Activated CD8-positive, alpha-beta T cell treated with anti-CD3 and anti-CD28 coated beads, Interleukin-2, amount 10 ng/mL, durations not matched to agents 7 days and 5 days (primary cell): ENCODE measurements around the gene ACBD3. TPM values are rescaled to one million over a fixed set of nuclear protein-coding genes. Genes with fewer than 3 reads are reported as not detected.
"Not testable (repeated sequence)": the region's sequence is repeated elsewhere in the genome, so short reads cannot be mapped to it uniquely, and the experiment has no call there.

Experiments used
- ATAC-seq: fragments of 150-1000 bp; cut with Tn5 transposase; one replicate; pipeline ENCODE4 v1.10.0; 2021; ENCODE audit warnings: moderate library complexity
- CTCF ChIA-PET: fragments of 350-600 bp; sonication (Branson Sonifier 250); formaldehyde crosslinking; loops from one replicate; lab custom pipeline; 2021; ENCODE audit warnings: antibody characterized with exemption; lab: Charles Lee
- POLR2A ChIA-PET: fragments of 350-600 bp; sonication (Branson Sonifier 250); formaldehyde crosslinking; loops from one replicate; lab custom pipeline; 2021; ENCODE audit warnings: antibody characterized with exemption; lab: Charles Lee
- DNase-seq: peaks from one replicate; pipeline ENCODE4 v3.0.0-alpha.2; 2020
- H3K27ac Mint-ChIP-seq: one replicate; pipeline ENCODE4 v1.8.0; 2021; ENCODE audit warnings: mild to moderate bottlenecking, mixed read lengths
- H3K27me3 Mint-ChIP-seq: one replicate; pipeline ENCODE4 v1.8.0; 2021; ENCODE audit warnings: low read depth, mixed read lengths
- H3K36me3 Mint-ChIP-seq: one replicate; pipeline ENCODE4 v1.8.0; 2021; ENCODE audit warnings: low read depth, mixed read lengths
- H3K4me1 Mint-ChIP-seq: one replicate; pipeline ENCODE4 v1.8.0; 2021; ENCODE audit warnings: low read depth, mixed read lengths
- H3K4me3 Mint-ChIP-seq: one replicate; pipeline ENCODE4 v1.8.0; 2021; ENCODE audit warnings: mild to moderate bottlenecking, mixed read lengths
- H3K9me3 Mint-ChIP-seq: one replicate; pipeline ENCODE4 v1.8.0; 2022; ENCODE audit warnings: mixed read lengths; ENCODE audit not compliant: insufficient read depth
- total RNA-seq, 2 experiments: library from RNA; stranded (reverse); gene quantifications; one replicate each; pipeline ENCODE4 v1.2.3, GENCODE V29; 2021

ACBD3 gene
- total RNA-seq, 2 experiments from 2014 or later, result 19.9 to 20.0 TPM

DNA sequence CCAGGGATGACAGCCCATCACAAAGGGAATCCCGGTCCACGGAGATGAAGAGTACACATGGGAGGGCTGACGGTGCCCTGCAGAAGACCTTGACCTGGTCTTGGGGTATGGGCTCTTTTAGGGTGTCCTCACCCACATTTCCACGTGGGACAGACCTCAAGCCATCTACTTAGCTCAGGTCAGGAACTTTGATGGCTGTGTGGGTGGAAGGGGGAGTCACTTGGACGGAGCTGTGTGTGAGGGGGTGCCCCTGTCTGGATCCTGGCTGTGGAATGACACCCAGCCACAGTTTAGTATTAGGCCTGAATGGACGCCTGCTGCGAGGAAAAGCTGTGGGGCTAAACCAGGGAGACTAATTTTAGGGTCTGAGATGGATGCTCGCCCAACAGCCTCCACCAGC is 26.0 kb upstream of the ACBD3 start:
- no peaks in the 10 kb centered on the region for H3K4me1 Mint-ChIP-seq
- H3K9me3 Mint-ChIP-seq, result no peaks in the 10 kb centered on the region
- H3K36me3 Mint-ChIP-seq, result no peaks in the 10 kb centered on the region
- H3K27me3 Mint-ChIP-seq, result peaks cover 4% of the 10 kb centered on the region
- no peak overlapping the region for H3K4me3 Mint-ChIP-seq
- ATAC-seq, result no peak
- POLR2A ChIA-PET, result no interaction called here
- CTCF ChIA-PET, result no interaction called here
- DNase-seq, result no peak
- H3K27ac Mint-ChIP-seq, result no peak overlapping the region

DNA sequence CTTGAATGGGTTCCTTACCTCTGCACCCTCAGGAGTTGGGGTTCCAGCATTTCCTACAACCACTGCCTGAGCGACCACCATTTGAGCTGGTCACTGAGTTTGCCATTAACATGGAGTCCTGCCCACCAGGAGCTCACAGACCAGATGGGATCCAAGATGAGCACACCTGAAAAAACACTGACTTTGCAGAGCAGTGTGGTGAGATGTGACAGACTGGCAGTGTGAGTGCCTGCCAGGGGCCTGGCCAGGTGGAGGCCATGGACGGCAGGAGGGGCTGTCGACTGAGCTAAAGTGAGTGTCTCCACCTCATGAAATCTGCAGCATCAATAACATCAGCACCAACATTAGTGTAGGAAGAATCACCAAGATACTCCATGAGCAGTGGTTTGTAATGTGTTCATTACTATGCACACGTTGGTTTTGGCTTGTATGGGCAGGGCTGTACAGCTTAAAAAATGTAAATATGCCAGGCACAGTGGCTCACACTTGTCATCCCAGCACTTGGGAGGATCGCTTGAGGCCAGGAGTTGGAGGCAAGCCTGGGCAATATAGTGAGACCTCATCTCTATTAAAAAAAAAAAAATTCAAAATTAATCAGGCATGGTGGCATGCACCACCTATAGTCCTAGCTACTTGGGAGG is 24.8 kb upstream of the ACBD3 start:
- ATAC-seq, result no peak
- CTCF ChIA-PET, result interaction anchor here (0.9 to 1.4 kb wide), 4 partner anchors 12 to 122 kb away, joined by 4 to 9 read pairs (median 4); no protein-coding TSS in a partner anchor
- no peaks in the 10 kb centered on the region for H3K4me1 Mint-ChIP-seq
- H3K4me3 Mint-ChIP-seq, result no peak overlapping the region
- H3K9me3 Mint-ChIP-seq, result no peaks in the 10 kb centered on the region
- H3K27me3 Mint-ChIP-seq, result peaks cover 4% of the 10 kb centered on the region
- no peak for DNase-seq
- H3K36me3 Mint-ChIP-seq, result no peaks in the 10 kb centered on the region
- POLR2A ChIA-PET, result no interaction called here
- H3K27ac Mint-ChIP-seq, result no peak overlapping the region

DNA sequence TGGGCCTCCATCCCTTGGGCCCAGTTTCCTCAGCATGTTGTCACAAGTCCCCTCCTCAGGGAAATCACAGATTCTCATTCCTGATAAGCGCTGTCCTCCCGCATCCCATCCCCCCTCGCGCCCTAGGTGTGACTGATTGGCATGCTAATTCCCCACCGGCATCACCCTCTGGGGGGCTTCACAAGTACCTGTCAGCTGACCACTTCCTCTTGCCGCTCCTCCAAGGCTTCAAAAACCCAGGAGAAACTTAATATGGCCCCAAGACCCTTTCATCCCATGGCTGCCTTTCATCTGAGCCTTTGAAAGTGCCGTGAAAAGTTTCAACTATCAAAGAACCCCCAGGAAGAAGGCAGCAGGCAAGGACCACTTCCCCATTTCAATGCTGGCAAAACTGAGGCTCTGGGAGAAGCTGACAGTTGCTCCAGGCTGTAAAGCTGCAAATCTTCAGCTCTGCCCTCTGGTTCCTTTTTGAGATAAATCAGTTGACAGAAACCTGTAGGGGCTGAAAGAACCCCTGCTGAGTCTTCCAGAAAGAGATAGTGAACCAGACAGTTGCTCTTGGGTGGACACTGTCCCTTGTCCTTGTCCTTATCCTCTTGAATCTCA is 24.1 kb upstream of the ACBD3 start:
- ChIA-PET POLR2A (no interaction called here), CTCF (interaction anchor here (1.1 to 1.4 kb wide), 4 partner anchors 12 to 122 kb away, joined by 4 to 9 read pairs (median 4); no protein-coding TSS in a partner anchor)
- Mint-ChIP-seq H3K9me3 (no peaks in the 10 kb centered on the region), H3K4me3 (no peak overlapping the region), H3K4me1 (no peaks in the 10 kb centered on the region), H3K36me3 (no peaks in the 10 kb centered on the region), H3K27ac (no peak overlapping the region), H3K27me3 (no peaks in the 10 kb centered on the region)
- no peak for ATAC-seq
- DNase-seq, result no peak

DNA sequence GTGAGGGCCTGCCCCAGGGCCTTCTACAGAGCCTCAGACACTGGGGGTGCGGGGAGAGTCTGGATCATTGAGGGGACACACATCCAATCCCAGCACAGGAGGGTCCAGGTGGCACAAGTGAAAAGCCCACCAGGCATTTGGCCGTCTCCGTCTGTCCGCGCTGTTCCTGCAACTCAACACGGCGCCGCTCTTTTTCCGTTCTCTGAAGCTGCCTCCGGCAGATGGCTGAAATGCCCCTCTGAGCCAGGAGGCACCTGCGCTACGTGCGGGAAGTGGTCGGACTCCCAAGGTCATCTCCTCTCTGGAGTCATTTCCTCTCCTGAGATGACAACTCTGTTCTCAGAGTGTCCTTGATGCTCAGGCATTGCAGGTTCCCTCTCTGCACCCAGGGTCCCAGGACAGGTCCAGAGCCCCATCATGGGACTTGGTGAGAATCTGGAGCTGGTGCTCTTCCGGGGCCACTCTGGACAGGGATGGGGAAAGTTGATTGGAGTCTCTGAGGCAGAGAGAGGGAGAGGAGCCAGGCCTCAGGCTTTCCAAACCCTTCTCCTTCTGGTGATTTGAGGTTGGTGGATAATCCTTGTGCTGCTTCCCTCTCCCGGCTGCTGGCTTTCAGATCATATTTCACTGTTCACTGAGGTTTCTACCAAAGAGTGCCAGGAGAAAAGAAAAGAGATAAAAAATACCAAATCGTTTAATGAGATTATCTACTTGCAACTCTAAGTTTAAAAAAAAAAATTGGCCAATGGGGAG is 22.9 kb upstream of the ACBD3 start:
- ATAC-seq (no peak), DNase-seq (no peak)
- H3K27ac Mint-ChIP-seq, result no peak overlapping the region
- ChIA-PET POLR2A (no interaction called here), CTCF (interaction anchor here (1.1 kb wide), 1 partner anchor 11 kb away, joined by 4 read pairs; no protein-coding TSS in a partner anchor)
- no peak overlapping the region for H3K4me3 Mint-ChIP-seq
- H3K27me3 Mint-ChIP-seq, result no peaks in the 10 kb centered on the region
- no peaks in the 10 kb centered on the region for H3K9me3 Mint-ChIP-seq
- H3K4me1 Mint-ChIP-seq, result no peaks in the 10 kb centered on the region
- no peaks in the 10 kb centered on the region for H3K36me3 Mint-ChIP-seq

DNA sequence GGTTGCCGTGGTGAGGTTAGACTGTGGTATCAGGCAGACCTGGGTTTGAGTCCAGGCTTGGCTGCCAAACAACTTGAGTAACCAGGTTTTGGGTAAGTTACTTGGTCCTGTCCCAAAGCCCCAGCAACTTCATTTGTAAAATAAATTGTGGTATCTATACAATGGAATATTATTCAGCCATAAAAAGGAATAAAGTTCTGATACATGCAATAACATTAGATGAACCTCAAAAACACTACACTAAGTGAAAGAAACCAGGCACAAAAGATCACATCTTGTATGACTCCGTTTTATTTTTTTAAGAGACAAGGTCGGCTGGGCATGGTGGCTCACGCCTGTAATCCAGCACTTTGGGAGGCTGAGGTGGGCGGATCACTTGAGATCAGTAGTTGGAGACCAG is 20.5 kb upstream of the ACBD3 start:
- POLR2A ChIA-PET, result no interaction called here
- Mint-ChIP-seq H3K27ac (no peak overlapping the region), H3K36me3 (no peaks in the 10 kb centered on the region), H3K4me1 (no peaks in the 10 kb centered on the region), H3K9me3 (no peaks in the 10 kb centered on the region), H3K4me3 (no peak overlapping the region), H3K27me3 (peaks cover 6% of the 10 kb centered on the region)
- ATAC-seq, result no peak
- CTCF ChIA-PET, result interaction anchor here (1.8 to 2.0 kb wide), 2 partner anchors 10 to 82 kb away, joined by 4 to 9 read pairs; no protein-coding TSS in a partner anchor
- DNase-seq, result no peak

DNA sequence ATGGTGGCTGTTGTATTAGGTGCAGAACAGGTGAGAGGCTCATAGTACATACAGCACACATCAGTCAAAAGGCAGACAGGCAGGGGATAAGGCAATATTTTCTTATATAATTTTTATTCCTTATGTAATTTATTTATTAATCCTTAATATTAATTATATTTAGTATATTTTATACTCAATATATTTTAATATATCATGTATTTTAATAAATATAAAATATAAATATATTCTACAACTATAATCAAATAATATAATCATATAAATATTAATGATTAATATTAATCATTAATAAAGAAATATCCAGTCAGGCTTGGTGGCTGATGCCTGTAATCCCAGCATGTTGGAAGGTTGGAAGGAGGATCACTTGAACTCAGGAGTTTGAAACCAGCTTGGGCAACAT is 17.7 kb upstream of the ACBD3 start:
- no peak for DNase-seq
- H3K27ac Mint-ChIP-seq, result no peak overlapping the region
- H3K4me1 Mint-ChIP-seq, result no peaks in the 10 kb centered on the region
- no peak overlapping the region for H3K4me3 Mint-ChIP-seq
- ChIA-PET CTCF (no interaction called here), POLR2A (no interaction called here)
- ATAC-seq, result no peak
- H3K9me3 Mint-ChIP-seq, result no peaks in the 10 kb centered on the region
- H3K36me3 Mint-ChIP-seq, result no peaks in the 10 kb centered on the region
- H3K27me3 Mint-ChIP-seq, result peaks cover 11% of the 10 kb centered on the region

DNA sequence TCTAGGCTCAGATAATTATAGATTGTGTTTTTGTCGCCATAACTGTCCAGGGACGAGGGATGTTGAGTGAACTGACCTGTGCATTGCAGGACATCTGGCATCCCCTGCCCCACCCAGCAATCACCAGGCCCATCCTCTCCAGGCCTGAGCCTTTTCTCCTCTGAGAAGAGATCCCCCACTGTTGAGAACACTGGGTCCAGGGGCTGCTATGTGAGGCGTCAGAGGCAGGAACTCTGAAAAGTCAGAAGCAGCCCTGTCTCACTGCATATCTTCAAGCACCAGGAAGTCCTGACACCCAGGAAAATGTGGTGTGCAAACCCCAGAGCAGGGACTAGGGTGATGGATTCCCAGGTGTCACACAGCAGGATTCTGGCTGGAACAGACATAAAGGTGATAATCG is 17.1 kb upstream of the ACBD3 start:
- no peaks in the 10 kb centered on the region for H3K9me3 Mint-ChIP-seq
- H3K36me3 Mint-ChIP-seq, result no peaks in the 10 kb centered on the region
- H3K4me3 Mint-ChIP-seq, result no peak overlapping the region
- CTCF ChIA-PET, result interaction anchor here (0.8 to 10.2 kb wide), 2 partner anchors 78 to 129 kb away, joined by 3 to 208 read pairs; no protein-coding TSS in a partner anchor
- H3K27ac Mint-ChIP-seq, result no peak overlapping the region
- DNase-seq (no peak), ATAC-seq (no peak)
- no peaks in the 10 kb centered on the region for H3K4me1 Mint-ChIP-seq
- H3K27me3 Mint-ChIP-seq, result peaks cover 11% of the 10 kb centered on the region
- POLR2A ChIA-PET, result no interaction called here

DNA sequence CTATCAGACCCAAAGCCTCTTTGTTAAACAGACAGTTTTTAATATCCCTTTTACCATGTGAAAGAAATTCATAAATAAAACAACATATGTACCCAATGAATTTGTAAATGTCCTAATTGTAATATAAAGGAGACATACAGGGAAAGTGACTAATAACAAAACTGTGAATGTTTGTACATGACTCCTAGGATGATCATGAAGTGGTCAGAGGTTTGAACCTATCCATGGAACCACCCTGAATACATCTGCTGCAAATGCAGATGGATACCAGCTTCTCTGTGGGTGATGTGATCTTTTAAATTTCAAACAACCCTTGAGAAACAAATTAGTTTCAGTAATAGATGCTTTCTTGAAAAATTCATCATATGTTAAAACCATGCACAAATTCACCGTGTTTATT is 16.7 kb upstream of the ACBD3 start:
- H3K4me3 Mint-ChIP-seq, result no peak overlapping the region
- H3K9me3 Mint-ChIP-seq, result no peaks in the 10 kb centered on the region
- no peak overlapping the region for H3K27ac Mint-ChIP-seq
- no peaks in the 10 kb centered on the region for H3K4me1 Mint-ChIP-seq
- POLR2A ChIA-PET, result no interaction called here
- ATAC-seq (no peak), DNase-seq (no peak)
- CTCF ChIA-PET, result interaction anchor here (0.7 to 10.2 kb wide), 4 partner anchors 40 to 130 kb away, joined by 3 to 208 read pairs (median 3); no protein-coding TSS in a partner anchor
- H3K27me3 Mint-ChIP-seq, result peaks cover 11% of the 10 kb centered on the region
- H3K36me3 Mint-ChIP-seq, result no peaks in the 10 kb centered on the region

DNA sequence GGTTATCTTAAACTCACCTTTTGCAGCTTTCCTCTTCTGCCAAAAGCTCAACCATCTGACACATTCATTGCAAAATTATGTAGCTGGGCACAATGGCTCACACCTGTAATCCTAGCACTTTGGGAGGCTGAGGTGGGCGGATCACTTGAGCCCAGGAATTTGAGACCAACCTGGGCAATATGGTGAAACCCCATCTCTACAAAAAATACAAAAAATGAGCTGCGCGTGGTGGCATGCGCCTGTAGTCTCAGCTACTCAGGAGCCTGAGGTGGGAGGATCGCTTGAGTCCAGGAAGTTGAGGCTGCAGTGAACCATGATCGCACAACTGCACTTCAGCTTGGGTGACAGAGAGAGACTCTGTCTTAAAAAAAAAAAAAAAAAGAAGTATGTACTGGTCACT is 16.1 kb upstream of the ACBD3 start:
- H3K27ac Mint-ChIP-seq, H3K4me1 Mint-ChIP-seq, DNase-seq, H3K4me3 Mint-ChIP-seq, ATAC-seq, H3K36me3 Mint-ChIP-seq, POLR2A ChIA-PET, H3K9me3 Mint-ChIP-seq: not testable (repeated sequence)
- CTCF ChIA-PET, result interaction anchor here (0.7 to 10.2 kb wide), 5 partner anchors 39 to 130 kb away, joined by 3 to 208 read pairs (median 3); no protein-coding TSS in a partner anchor
- peaks cover 11% of the 10 kb centered on the region for H3K27me3 Mint-ChIP-seq

DNA sequence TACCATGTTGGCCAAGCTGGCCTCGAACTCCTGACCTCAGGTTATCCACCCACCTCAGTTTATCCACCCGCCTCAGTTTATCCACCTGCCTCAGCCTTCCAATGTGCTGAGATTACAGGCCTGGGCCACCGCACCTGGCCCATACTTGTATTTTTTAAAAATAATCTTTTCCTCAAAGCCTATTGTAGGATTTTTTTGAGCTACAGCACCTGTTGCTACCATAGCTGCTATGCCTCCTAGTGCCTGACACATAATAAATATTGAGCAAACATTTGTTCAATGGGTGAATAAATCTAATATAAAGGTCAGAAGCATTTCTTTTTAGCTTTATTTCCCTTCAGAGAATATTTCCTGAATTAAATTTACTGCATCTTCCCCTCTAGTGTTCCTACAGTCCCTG is 15.7 kb upstream of the ACBD3 start:
- H3K36me3 Mint-ChIP-seq, result no peaks in the 10 kb centered on the region
- no peaks in the 10 kb centered on the region for H3K9me3 Mint-ChIP-seq
- no peaks in the 10 kb centered on the region for H3K4me1 Mint-ChIP-seq
- no peak overlapping the region for H3K4me3 Mint-ChIP-seq
- DNase-seq (no peak), ATAC-seq (no peak)
- peaks cover 11% of the 10 kb centered on the region for H3K27me3 Mint-ChIP-seq
- POLR2A ChIA-PET, result no interaction called here
- H3K27ac Mint-ChIP-seq, result no peak overlapping the region
- CTCF ChIA-PET, result interaction anchor here (0.7 to 10.2 kb wide), 4 partner anchors 39 to 130 kb away, joined by 3 to 208 read pairs (median 16); no protein-coding TSS in a partner anchor

DNA sequence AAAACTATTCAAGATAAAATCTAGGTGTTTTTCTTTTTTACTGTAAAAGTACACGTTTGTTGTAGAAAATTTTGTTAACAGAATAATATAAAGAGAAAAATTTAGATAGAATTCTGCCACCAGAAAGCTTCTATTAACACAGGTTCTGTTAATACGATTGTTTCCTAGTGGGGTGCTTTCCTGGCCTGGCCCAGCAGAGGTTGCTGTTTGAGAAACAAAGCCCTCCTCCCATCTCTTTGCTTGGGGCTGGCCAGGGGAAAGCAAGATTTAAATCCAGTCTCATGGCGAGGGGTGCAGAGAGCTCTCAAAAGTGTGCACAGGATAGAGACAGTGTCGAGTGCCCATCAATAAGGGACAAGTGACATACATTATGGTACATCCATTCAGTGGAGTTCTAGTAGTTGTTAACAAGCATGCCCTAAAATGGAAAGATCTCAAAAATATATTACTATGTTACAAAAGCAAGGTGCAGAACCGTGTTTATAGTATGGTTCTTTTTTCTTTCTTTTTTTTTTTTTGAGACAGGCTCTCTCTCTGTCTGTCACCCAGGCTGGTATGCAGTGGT is 14.6 kb upstream of the ACBD3 start:
- ChIA-PET POLR2A (interaction anchor here (0.6 kb wide), 2 partner anchors 143 to 188 kb away, joined by 3 read pairs; no protein-coding TSS in a partner anchor), CTCF (interaction anchor here (0.8 to 10.2 kb wide), 11 partner anchors 11 to 1215 kb away, joined by 3 to 208 read pairs (median 3); partner anchors contain the start of gene LIN9)
- Mint-ChIP-seq H3K4me1 (peaks cover 2% of the 10 kb centered on the region), H3K4me3 (no peak overlapping the region), H3K36me3 (no peaks in the 10 kb centered on the region), H3K27ac (no peak overlapping the region), H3K27me3 (peaks cover 11% of the 10 kb centered on the region), H3K9me3 (no peaks in the 10 kb centered on the region)
- ATAC-seq (peak; percentile 44), DNase-seq (no peak)
